Measurements from ENCODE around the gene NCKAP1. TPM values are rescaled to one million over a fixed set of nuclear protein-coding genes. Genes with fewer than 3 reads are reported as not detected.
A peak's percentile ranks its signal among the peaks of the same experiment; 100 is the strongest.

The NCKAP1 gene
- total and polyA plus RNA-seq, 4 donors: 16.1 to 64.2 (median 24.4) TPM

DNA sequence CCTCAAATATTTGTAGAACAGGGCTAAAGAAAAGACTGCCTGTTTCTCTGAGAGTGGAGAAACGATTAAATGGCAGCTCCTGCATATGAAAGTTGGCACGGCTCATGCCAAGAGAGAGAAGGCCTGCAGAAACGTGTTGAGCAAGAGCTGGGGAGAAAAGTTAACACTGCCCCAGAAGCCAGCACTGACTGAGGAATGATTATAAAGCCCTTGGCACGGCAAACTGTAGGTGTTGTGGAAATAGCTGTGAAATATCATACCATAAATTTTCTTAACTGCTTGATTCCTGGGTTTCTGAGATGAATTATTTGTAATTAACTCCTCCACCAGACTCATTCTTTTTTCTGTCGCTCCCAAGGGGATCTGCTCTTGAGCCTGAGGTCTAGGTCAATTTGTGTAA, 176.2 kb downstream of the NCKAP1 start:
- WGBS: 44% methylated on average over 5 of the region's 5 CpGs
- TF ChIP-seq SP1 (IDR thresholded peaks at IDR 0.05) (peak; percentile 9), YY1 (IDR thresholded peaks at IDR 0.05) (peak; percentile 62), RAD21 (IDR thresholded peaks at IDR 0.05) (peak in 1 of 2 donors; percentile 36), CTCF (IDR thresholded peaks at IDR 0.05; ENCODE audit: low read depth, low read length, missing input control) (no peak), HNF4A (conservative IDR thresholded peaks at IDR 0.05) (peak in 1 of 2 donors; percentile 10), GABPA (IDR thresholded peaks at IDR 0.05 in 1 of 2, conservative IDR thresholded peaks at IDR 0.05 in 1 of 2) (no peak)
- DNase-seq (ENCODE audit: low spot score): no peak

GRCh38 chr2:182860858-182861257, 177.4 kb downstream of the NCKAP1 start:
- Histone ChIP-seq H3K27me3 (ENCODE audit: control insufficient read depth in 4 of 4, insufficient read depth in 4 of 4, low read length in 3 of 4) (no peaks in the 10 kb centered on the region), H3K4me3 (ENCODE audit: low read depth in 1 of 3, low read length in 3 of 3) (no peak overlapping the region), H3K27ac (ENCODE audit: low read depth in 1 of 2, low read length in 2 of 2) (no peak overlapping the region), H3K9me3 (ENCODE audit: control insufficient read depth in 4 of 4, low read length in 3 of 4) (no peaks in the 10 kb centered on the region), H3K4me1 (ENCODE audit: control insufficient read depth in 4 of 4, insufficient read depth in 4 of 4, low read length in 3 of 4) (peaks cover 0 to 6% (median 1%) of the 10 kb centered on the region in 4 donors), H3K36me3 (ENCODE audit: control insufficient read depth in 4 of 4, insufficient read depth in 3 of 4, low read depth in 1 of 4, low read length in 3 of 4) (no peaks in the 10 kb centered on the region), H3K9ac (ENCODE audit: low read depth in 1 of 2, low read length in 2 of 2) (no peak overlapping the region)
- WGBS: 96% methylated on average over 2 of the region's 2 CpGs
- TF ChIP-seq FOXA2 (IDR thresholded peaks at IDR 0.05) (no peak), RAD21 (IDR thresholded peaks at IDR 0.05) (no peak), TAF1 (conservative IDR thresholded peaks at IDR 0.05) (no peak), JUND (IDR thresholded peaks at IDR 0.05) (no peak), HNF4A (conservative IDR thresholded peaks at IDR 0.05) (no peak), MAX (IDR thresholded peaks at IDR 0.05) (no peak), EGR1 (IDR thresholded peaks at IDR 0.05; ENCODE audit: low read depth in 2 of 2) (no peak), SP1 (IDR thresholded peaks at IDR 0.05) (no peak), NR2F2 (IDR thresholded peaks at IDR 0.05) (no peak)
- no peak for DNase-seq (ENCODE audit: low spot score)

More for the DNA sequence above, 176.2 kb downstream of the NCKAP1 start:
- no peaks in the 10 kb centered on the region for H3K9me3 ChIP-seq (ENCODE audit: control insufficient read depth in 4 of 4, low read length in 3 of 4)
- no peak overlapping the region for H3K27ac ChIP-seq (ENCODE audit: low read depth in 1 of 2, low read length in 2 of 2)
- H3K4me1 ChIP-seq (ENCODE audit: control insufficient read depth in 4 of 4, insufficient read depth in 4 of 4, low read length in 3 of 4): peaks cover 4 to 17% (median 12%) of the 10 kb centered on the region in 4 donors
- H3K27me3 ChIP-seq (ENCODE audit: control insufficient read depth in 4 of 4, insufficient read depth in 4 of 4, low read length in 3 of 4): no peaks in the 10 kb centered on the region
- no peak overlapping the region for H3K9ac ChIP-seq (ENCODE audit: low read depth in 1 of 2, low read length in 2 of 2)
- no peak overlapping the region for H3K4me3 ChIP-seq (ENCODE audit: low read depth in 1 of 3, low read length in 3 of 3)
- no peaks in the 10 kb centered on the region for H3K36me3 ChIP-seq (ENCODE audit: control insufficient read depth in 4 of 4, insufficient read depth in 3 of 4, low read depth in 1 of 4, low read length in 3 of 4)

Small RNA genes within 50 kb of the gene (small RNA-seq; reads per million reads assigned to genes)
- gene RF00019 (not detected), gene RF00599 (not detected), gene RNU6-1122P (not detected)

Other genes starting within 250 kb of the NCKAP1 start
- gene FRZB, start 171.8 kb downstream of the NCKAP1 start, total RNA-seq: under 1 TPM; 0.17 to 0.47 TPM
- 1 to 10 TPM in 1 of 2 donors, under 1 TPM in 1; 0.61 to 1.0 TPM for gene FRZB, start 171.8 kb downstream of the NCKAP1 start, polyA plus RNA-seq
- 1 to 10 TPM; 1.1 to 2.2 TPM for gene DUSP19, start 40.3 kb upstream of the NCKAP1 start, total RNA-seq
- under 1 TPM; 0.27 to 0.28 TPM for gene DUSP19, start 40.3 kb upstream of the NCKAP1 start, polyA plus RNA-seq
- gene NUP35, start 86.0 kb upstream of the NCKAP1 start, total RNA-seq: 10 to 100 TPM; 13.4 to 15.0 TPM
- gene NUP35, start 86.0 kb upstream of the NCKAP1 start, polyA plus RNA-seq: 1 to 10 TPM; 6.8 to 8.1 TPM

Data from liver (tissue), 10 donors.